Endodermal cell (in vitro differentiated cells): ENCODE measurements around the gene CD74. TPM values are rescaled to one million over a fixed set of nuclear protein-coding genes. Genes with fewer than 3 reads are reported as not detected.
A peak's percentile ranks its signal among the peaks of the same experiment; 100 is the strongest.

Experiments used
- DNase-seq: peaks from one replicate; pipeline ENCODE4 v3.0.0-alpha.2; 2017
- H3K27ac ChIP-seq: 2 replicates; pipeline ENCODE4 v1.5.1; 2013; ENCODE audit warnings: mild to moderate bottlenecking, low read depth, low read length, moderate library complexity
- H3K27me3 ChIP-seq: 2 replicates; pipeline ENCODE4 v1.6.1; 2013; ENCODE audit warnings: mild to moderate bottlenecking, low read length, moderate library complexity; ENCODE audit not compliant: insufficient read depth, control insufficient read depth, poor library complexity, severe bottlenecking
- H3K36me3 ChIP-seq: 2 replicates; pipeline ENCODE4 v1.7.0; 2013; ENCODE audit warnings: mild to moderate bottlenecking, low read length, moderate library complexity; ENCODE audit not compliant: control insufficient read depth, insufficient read depth
- H3K4me1 ChIP-seq: one replicate; pipeline ENCODE4 v1.7.0; 2013; ENCODE audit warnings: low read length; ENCODE audit not compliant: control insufficient read depth, insufficient read depth
- H3K4me3 ChIP-seq: 2 replicates; pipeline ENCODE4 v1.5.1; 2013; ENCODE audit warnings: mild to moderate bottlenecking, low read length, moderate library complexity
- H3K9ac ChIP-seq: 2 replicates; pipeline ENCODE4 v1.6.1; 2013; ENCODE audit warnings: mild to moderate bottlenecking, low read length, moderate library complexity; ENCODE audit not compliant: poor library complexity, severe bottlenecking; ENCODE audit errors: extremely low read depth
- H3K9me3 ChIP-seq: 2 replicates; pipeline ENCODE4 v1.6.1; 2013; ENCODE audit warnings: mild to moderate bottlenecking, low read length, moderate library complexity; ENCODE audit not compliant: control insufficient read depth
- H3K27ac Mint-ChIP-seq: 2 replicates; pipeline ENCODE4 v1.8.0; 2020; ENCODE audit warnings: mixed read lengths
- H3K27me3 Mint-ChIP-seq: 2 replicates; pipeline ENCODE4 v1.8.0; 2021; ENCODE audit warnings: mild to moderate bottlenecking, mixed read lengths; ENCODE audit not compliant: insufficient read depth
- H3K36me3 Mint-ChIP-seq: 2 replicates; pipeline ENCODE4 v1.8.0; 2020; ENCODE audit warnings: low read depth, mixed read lengths
- H3K4me1 Mint-ChIP-seq: 2 replicates; pipeline ENCODE4 v1.8.0; 2020; ENCODE audit warnings: mixed read lengths
- H3K4me3 Mint-ChIP-seq: 2 replicates; pipeline ENCODE4 v1.8.0; 2020; ENCODE audit warnings: mild to moderate bottlenecking, moderate library complexity, mixed read lengths
- H3K9me3 Mint-ChIP-seq: 2 replicates; pipeline ENCODE4 v1.8.0; 2020; ENCODE audit warnings: mild to moderate bottlenecking, mixed read lengths
- CTCF ChIP-seq: fragments of 200-600 bp; sonication (generic); conservative IDR thresholded peaks from 2 replicates; pipeline ENCODE4 v1.5.0; 2021; ENCODE audit warnings: antibody characterized with exemption, mild to moderate bottlenecking
- WGBS, 2 experiments: methylation state at CpG; one replicate each; pipeline versions ENCODE4 v1.1.5 to v1.1.7; 2013; ENCODE audit warnings: missing lambda C conversion rate in 2 of 2, mixed read lengths in 1 of 2; ENCODE audit not compliant: insufficient coverage in 1 of 2, insufficient read length in 1 of 2; 5-methylcytosine and 5-hydroxymethylcytosine counted together
- total RNA-seq, 2 donors: library from RNA; stranded (reverse); fragmentation: NEBNext Ultra II Directional in 1 of 2; extraction: Animal tissue kit (Norgen Biotek cat#: 25700) in 1 of 2; gene quantifications; 2 replicates in 1 of 2; 3 replicates in 1 of 2; pipeline ENCODE4 v1.2.1, GENCODE V29; 2021

CD74 gene
- total RNA-seq, 2 donors from 2014 or later = 12.4 to 20.0 TPM

GRCh38 chr5:150399524-150400211, 13.0 kb downstream of the CD74 start:
- H3K36me3 Mint-ChIP-seq = peaks cover 56% of the 10 kb centered on the region
- H3K9ac ChIP-seq = no peak overlapping the region
- H3K4me1 Mint-ChIP-seq = no peaks in the 10 kb centered on the region
- H3K36me3 ChIP-seq = peaks cover 56% of the 10 kb centered on the region
- DNase-seq = no peak
- WGBS, 2 experiments = 95% methylated on average over 4 to 9 of the region's 11 CpGs
- no peaks in the 10 kb centered on the region for H3K9me3 ChIP-seq
- TF ChIP-seq CTCF = no peak
- H3K4me3 ChIP-seq = no peak overlapping the region
- no peaks in the 10 kb centered on the region for H3K4me1 ChIP-seq
- H3K27me3 ChIP-seq = no peaks in the 10 kb centered on the region
- no peak overlapping the region for H3K4me3 Mint-ChIP-seq
- H3K27ac Mint-ChIP-seq = no peak overlapping the region
- H3K27ac ChIP-seq = no peak overlapping the region
- no peaks in the 10 kb centered on the region for H3K9me3 Mint-ChIP-seq
- H3K27me3 Mint-ChIP-seq = no peaks in the 10 kb centered on the region

GRCh38 chr5:150398722-150399523, 13.8 kb downstream of the CD74 start:
- WGBS, 2 experiments = 88 to 89% methylated on average over 5 to 12 of the region's 12 CpGs
- H3K27me3 Mint-ChIP-seq = no peaks in the 10 kb centered on the region
- no peak overlapping the region for H3K27ac ChIP-seq

More at GRCh38 chr5:150398722-150399523, 13.8 kb downstream of the CD74 start:
- Histone ChIP-seq H3K4me1 (no peaks in the 10 kb centered on the region), H3K4me3 (no peak overlapping the region), H3K27me3 (no peaks in the 10 kb centered on the region), H3K36me3 (peaks cover 62% of the 10 kb centered on the region), H3K9ac (no peak overlapping the region), H3K9me3 (no peaks in the 10 kb centered on the region)
- peak; percentile 62 for TF ChIP-seq CTCF
- H3K4me3 Mint-ChIP-seq = no peak overlapping the region
- H3K27ac Mint-ChIP-seq = no peak overlapping the region
- H3K4me1 Mint-ChIP-seq = no peaks in the 10 kb centered on the region
- no peaks in the 10 kb centered on the region for H3K9me3 Mint-ChIP-seq
- DNase-seq = peak; percentile 84
- H3K36me3 Mint-ChIP-seq = peaks cover 62% of the 10 kb centered on the region
